ENCODE data around the gene NAA20.
"Not testable (repeated sequence)": the region's sequence is repeated elsewhere in the genome, so short reads cannot be mapped to it uniquely, and the experiment has no call there.

Gene NAA20

GRCh38 chr20:19991854-19992253, 25.3 kb upstream of the NAA20 start:
- no peak for DNase-seq

GRCh38 chr20:19992996-19993908, 23.9 kb upstream of the NAA20 start:
- DNase-seq = no peak

- DNase-seq = no peak
These were observed 23.0 kb upstream of the NAA20 start for GRCh38 chr20:19993958-19994669.

DNA sequence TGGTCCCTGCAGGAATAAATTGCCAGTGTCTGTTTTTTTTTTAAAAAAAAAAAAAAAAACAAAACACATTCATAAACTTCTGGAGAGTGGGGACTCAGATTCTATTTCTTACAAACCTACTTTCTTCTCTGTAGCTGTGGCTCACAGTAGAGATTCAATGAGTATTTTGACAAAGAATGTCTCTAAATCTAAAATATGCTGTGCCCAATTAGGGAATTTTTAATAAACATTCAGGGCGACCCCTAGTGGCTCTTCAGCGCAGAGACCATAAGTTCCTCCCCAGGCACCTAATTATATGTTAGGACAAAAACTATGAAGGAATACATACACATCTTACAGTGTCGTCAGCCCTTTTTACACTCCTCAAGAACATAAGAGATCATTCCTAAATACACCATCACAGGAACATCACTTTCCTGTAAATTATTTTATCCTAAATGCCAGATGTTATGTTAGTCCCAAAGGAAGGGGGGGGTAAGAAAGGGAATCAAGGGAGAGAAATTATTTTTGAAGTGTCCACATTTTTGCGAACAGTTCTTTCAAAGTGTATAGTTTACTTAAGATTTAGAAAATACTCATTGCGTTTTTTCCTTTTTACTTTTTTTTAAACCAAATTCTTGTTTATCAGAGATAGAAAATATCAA, 21.8 kb upstream of the NAA20 start:
- DNase-seq = peak; percentile 88

DNA sequence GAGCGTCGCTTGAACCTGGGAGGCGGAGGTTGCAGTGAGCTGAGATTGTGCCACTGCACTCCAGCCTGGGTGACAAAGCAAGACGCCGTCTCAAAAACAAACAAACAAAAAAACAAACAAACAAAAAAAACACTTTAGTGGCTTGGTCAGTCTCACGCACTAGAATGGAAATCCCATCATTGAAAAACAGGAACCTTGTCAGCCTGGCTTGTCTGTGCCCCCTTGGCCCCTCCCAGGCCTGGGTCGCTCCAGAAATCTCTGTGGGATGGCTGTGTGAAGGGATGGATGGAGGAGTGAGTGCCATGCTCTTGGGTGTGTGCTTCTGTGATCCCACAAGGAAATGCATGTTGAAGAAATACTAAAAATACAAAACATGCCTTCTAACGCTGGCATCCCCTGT, 20.9 kb upstream of the NAA20 start:
- no peak for DNase-seq

DNA sequence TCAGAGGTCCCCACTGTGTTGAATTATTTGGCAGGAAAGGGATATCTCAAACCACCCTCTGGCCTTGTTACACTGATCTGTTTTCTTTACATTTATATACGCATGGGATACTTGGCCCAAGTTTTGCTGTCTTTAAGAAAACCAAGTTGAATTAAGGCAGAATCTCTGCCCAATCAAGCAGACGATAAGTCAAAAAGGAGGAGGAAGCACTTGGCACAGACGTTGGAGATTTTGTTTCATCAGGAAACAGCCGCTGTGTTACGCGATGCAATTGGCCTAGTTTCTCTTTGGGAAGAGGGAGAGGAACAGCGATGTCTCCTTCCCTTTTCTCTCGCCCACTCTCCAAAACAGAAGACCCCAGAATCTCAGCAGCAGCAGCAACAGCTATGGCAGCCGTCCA, 20.2 kb upstream of the NAA20 start:
- DNase-seq = no peak

- DNase-seq = no peak
These were observed 18.0 kb upstream of the NAA20 start for GRCh38 chr20:19998990-19999705.

- no peak for DNase-seq
These were observed 16.8 kb upstream of the NAA20 start for GRCh38 chr20:20000211-20000968.

DNA sequence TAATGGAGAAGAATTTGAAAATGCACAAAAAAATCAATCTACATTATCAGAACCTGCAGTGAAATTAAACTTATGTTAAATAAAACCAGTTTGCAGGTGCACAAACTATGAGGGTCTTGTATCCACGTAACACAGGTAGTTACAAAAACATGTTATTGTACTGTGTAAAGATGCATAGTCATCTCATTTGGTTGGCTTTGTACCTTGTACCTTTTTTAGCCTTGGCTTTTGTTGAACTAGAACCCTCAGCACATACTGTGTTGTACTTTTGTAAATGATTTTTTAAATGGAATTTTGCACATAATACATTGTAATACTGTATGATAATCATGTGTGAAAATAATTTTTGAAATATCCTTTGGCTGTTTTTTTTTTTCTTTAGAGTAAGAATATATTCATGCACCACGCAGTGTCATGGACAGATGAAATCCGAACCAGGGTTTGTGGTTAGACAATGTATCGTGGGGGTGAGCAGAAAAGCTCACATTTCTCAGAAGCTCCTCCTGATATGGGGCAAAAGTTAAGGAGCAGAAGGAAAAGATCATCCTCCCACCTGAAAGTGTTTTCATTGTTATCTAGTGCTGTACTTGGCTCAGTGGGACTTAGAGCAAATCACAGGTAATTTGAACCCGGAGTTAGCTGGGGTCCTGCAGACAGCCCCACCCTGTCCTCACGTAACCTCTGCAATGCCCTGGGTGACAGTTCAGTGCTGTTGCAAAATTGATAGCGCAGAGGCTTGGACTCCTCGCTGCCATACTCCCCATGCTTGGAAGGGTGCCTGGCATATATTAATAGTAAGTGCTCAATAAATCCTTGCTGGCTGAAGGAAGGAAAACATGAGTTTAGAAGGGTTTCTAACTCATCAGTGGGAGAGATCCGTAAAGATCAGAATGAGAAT, 14.8 kb upstream of the NAA20 start:
- no peak for DNase-seq

GRCh38 chr20:20003031-20003954, 13.9 kb upstream of the NAA20 start:
- no peak for DNase-seq

DNA sequence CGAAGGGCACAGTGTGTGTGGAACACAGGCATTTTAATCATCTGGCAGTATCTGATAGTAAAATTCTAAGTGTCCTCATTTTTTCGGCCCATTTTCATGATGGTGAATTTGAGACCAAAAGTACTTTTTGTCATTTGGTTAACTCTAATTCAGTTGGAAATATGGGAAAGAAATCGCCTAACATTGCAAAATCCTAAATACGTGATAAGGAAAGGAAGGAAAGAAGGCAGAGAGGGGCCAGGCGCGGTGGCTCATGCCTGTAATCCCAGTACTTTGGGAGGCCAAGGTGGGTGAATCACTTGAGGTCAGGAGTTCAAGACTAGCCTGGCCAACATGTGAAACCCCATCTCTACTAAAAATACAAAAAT, 13.2 kb upstream of the NAA20 start:
- not testable (repeated sequence) for DNase-seq

GRCh38 chr20:20005342-20005741, 11.8 kb upstream of the NAA20 start:
- DNase-seq = no peak

- DNase-seq = no peak
These were observed 7.3 kb upstream of the NAA20 start for GRCh38 chr20:20009784-20010253.

DNA sequence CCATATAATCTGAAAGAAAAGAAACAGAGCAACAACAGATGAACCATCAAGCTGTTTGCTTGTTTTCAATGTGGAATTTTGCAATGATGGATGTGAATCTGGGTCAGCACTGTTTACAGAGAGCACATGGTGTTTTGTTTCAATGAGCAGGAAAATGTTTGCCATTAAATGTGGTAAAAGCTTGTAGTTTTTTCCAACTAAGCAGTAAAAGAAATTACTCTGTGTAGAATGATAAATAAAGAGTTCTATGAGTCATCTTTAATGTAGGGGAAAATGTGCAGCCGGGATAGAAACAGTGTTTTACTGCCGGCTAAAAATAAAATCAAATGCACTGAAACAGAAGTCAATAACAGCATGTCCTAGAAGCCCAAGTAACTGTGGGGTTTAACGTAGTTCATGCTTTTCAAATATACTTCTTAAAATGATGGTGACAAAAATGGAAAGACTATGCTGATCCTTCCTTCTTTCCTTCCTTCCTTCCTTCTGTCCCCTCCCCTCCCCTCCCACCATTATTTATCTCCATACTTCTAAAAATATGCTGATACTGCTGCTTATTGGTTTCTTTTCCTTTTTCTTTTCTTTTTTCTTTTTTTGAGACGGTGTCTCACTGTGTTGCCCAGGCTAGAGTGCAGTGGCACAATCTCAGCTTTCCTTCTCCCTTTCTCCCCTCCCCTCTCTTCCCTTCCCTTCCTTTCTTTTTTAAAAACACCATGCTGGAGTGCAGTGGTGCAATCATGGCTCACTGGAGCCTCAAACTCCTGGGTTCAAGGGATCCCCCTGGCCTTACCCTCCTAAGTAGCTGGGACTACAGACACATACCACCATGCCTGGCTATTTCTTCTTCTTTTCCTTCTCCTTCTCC, 6.3 kb upstream of the NAA20 start:
- peak; percentile 71 for DNase-seq

DNA sequence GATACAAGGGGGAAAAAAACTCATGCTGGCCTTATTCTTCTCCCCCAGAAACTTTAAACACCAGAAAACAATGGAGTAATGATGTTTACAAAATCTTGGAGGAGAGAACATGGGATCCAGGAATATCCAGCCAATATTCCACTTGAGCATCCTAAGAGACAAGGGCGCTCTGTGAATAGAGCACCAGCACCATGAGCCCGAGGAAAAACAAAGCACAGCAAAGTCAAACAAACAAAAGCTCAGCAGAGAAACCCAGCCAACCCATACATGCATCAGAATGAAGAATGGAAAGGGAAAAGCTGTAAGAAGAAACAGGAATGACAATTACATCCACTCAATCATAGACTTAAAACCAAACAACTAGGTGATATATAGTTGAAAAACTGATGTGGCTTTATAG, 4.6 kb upstream of the NAA20 start:
- DNase-seq = no peak

DNA sequence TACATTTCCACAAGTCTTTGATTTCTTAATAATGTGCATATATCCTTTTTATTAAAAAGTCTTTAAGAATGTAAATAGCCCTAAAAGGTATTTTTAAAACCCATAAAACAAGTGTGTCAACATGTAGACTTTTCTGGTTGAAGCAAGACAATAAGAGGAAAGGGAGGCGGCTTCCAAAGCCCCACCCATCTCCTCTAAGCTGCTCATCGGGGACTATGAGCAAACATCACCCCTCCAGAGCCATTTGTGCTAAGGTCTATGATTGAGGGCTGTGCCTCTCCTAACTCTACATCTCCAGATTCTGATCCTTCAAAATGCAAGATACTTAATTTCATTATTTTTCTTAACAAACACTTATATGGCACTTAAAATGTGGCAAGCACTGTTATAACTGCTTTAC, 2.5 kb upstream of the NAA20 start:
- peak; percentile 71 for DNase-seq

DNA sequence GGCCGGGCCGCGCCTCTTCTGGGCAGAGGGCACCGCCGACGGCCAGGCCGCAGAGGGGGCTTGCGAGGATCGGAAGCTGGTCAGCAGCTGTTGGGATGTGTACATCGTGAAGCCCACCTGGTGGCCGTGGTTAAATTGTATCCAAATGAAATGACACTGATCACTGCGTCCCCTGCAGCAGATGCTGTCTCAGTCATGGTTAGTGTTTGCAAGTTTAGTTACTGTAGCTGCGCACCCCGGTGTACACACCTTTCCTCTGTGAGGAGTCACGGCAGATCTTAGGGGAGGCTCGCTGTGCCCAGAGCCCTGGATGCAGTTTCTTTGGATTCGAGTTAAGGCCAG, 653 bp downstream of the NAA20 start:
- DNase-seq = no peak

DNA sequence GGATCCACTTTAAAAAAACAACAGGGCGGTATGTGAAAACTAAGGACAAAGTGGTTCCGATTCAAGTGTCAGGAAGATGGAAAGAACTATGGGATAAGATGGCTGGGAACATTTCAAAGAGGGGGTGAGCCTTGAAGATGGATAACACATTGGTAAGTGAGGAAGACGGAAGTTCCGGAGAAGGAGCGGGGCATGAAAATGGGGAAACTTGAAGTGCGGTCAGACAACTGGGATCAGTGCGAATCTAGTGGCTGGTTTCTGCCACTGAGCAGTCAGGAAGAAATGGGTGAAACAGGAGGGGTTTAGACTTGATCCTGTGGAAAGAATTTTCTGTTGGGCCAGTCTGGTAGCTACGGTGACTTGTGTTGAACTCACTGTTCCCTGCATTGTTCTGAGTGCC, 1.2 kb downstream of the NAA20 start:
- DNase-seq = no peak

- no peak for DNase-seq
These were observed 2.0 kb downstream of the NAA20 start for GRCh38 chr20:20019123-20019522.
